HCT116 (cell line): ENCODE data around the gene ZNF177. TPM values are rescaled to one million over a fixed set of nuclear protein-coding genes. Genes with fewer than 3 reads are reported as not detected.
A peak's percentile ranks its signal among the peaks of the same experiment; 100 is the strongest.

Experiments used
- ATAC-seq: fragments of 200-7000 bp; cut with Tn5 transposase; 2 replicates; pipeline ENCODE4 v1.9.1; 2020; ENCODE audit warnings: mild to moderate bottlenecking, moderate library complexity
- BruUV-seq: library from RNA; stranded (reverse); fragments of 400-500 nt; replicated peaks from 2 replicates; lab custom pipeline; 2021; lab: Mats Ljungman, UMichigan
- CTCF ChIA-PET: fragments of 300-600 bp; sonication (Branson Sonifier 250); formaldehyde crosslinking; loops from one replicate; lab custom pipeline; 2021; ENCODE audit warnings: antibody characterized with exemption; lab: Charles Lee
- POLR2A ChIA-PET: fragments of 300-600, 350-600 bp; sonication (Branson Sonifier 250); formaldehyde crosslinking; loops from one replicate; lab custom pipeline; 2021; ENCODE audit warnings: antibody characterized with exemption; lab: Charles Lee
- RAD21 ChIA-PET, 2 experiments: fragments of 300-600 bp; sonication (Branson Sonifier 250); formaldehyde crosslinking; loops; one replicate each; lab custom pipeline; 2023; ENCODE audit warnings: low total read pairs in 2 of 2; ENCODE audit not compliant: uncharacterized antibody in 2 of 2, unreplicated experiment in 2 of 2, low non-redundant PET in 1 of 2; lab: Charles Lee
- DNase-seq: peaks from one replicate; pipeline ENCODE4 v3.0.0-alpha.2; 2010; ENCODE audit warnings: low read depth, low spot score
- H2AFZ ChIP-seq: fragments of 200-600 bp; shearing (Covaris generic), sonication (generic); 2 replicates; pipeline ENCODE4 v1.6.1; 2017; ENCODE audit warnings: low read depth, mixed run types, mixed read lengths, antibody characterized with exemption, low read length; ENCODE audit not compliant: poor library complexity, severe bottlenecking
- H3K27ac ChIP-seq: 2 replicates; pipeline ENCODE4 v1.5.1; 2012; ENCODE audit warnings: low read depth, low read length
- H3K27me3 ChIP-seq: fragments of 200-600 bp; sonication (generic); 2 replicates; pipeline ENCODE4 v1.6.1; 2016; ENCODE audit warnings: mixed run types, low read length, mixed read lengths; ENCODE audit not compliant: insufficient read depth
- H3K36me3 ChIP-seq, 2 experiments: fragments of 200-500 bp in 1 of 2; fragments of 200-600 bp in 1 of 2; sonication (Bioruptor generic) in 1 of 2; sonication (generic) in 1 of 2; 2 replicates each; pipeline versions ENCODE4 v1.5.1 to v1.6.1; 2014 to 2016; ENCODE audit warnings: low read length in 2 of 2, inconsistent platforms in 1 of 2, mixed read lengths in 1 of 2, mixed run types in 1 of 2; ENCODE audit not compliant: insufficient read depth in 2 of 2, control insufficient read depth in 1 of 2
- H3K4me1 ChIP-seq, 2 experiments: fragments of 200-600 bp in 1 of 2; sonication (generic) in 1 of 2; 2 replicates each; pipeline versions ENCODE4 v1.5.1 to v1.6.1; 2012 to 2017; ENCODE audit warnings: low read length in 2 of 2, inconsistent platforms in 1 of 2, mild to moderate bottlenecking in 1 of 2, mixed read lengths in 1 of 2, mixed run types in 1 of 2, moderate library complexity in 1 of 2; ENCODE audit not compliant: insufficient read depth in 2 of 2, control insufficient read depth in 1 of 2
- H3K4me2 ChIP-seq: fragments of 200-600 bp; sonication (generic); 2 replicates; pipeline ENCODE4 v1.6.1; 2017; ENCODE audit warnings: mixed run types, low read length, mixed read lengths
- H3K4me3 ChIP-seq, 2 experiments: fragments of 200-600 bp in 1 of 2; sonication (generic) in 1 of 2; replicated peaks in 1 of 2; 2 replicates each; pipeline ENCODE4 v1.5.1; 2011 to 2016; ENCODE audit warnings: low read length in 2 of 2, control low read depth in 1 of 2, low read depth in 1 of 2, mild to moderate bottlenecking in 1 of 2, mixed read lengths in 1 of 2, mixed run types in 1 of 2
- H3K79me2 ChIP-seq: fragments of 200-600 bp; sonication (generic); 2 replicates; pipeline ENCODE4 v1.6.1; 2017; ENCODE audit warnings: mild to moderate bottlenecking, mixed run types, low read length, moderate library complexity, mixed read lengths; ENCODE audit not compliant: insufficient read depth
- H3K9ac ChIP-seq: fragments of 200-600 bp; sonication (generic); 2 replicates; pipeline ENCODE4 v1.6.1; 2016; ENCODE audit warnings: low read length, mixed read lengths
- H3K9me2 ChIP-seq: fragments of 200-600 bp; sonication (generic), shearing (Covaris generic); 2 replicates; pipeline ENCODE4 v1.6.1; 2017; ENCODE audit warnings: mixed run types, mild to moderate bottlenecking, moderate library complexity; ENCODE audit not compliant: insufficient read depth
- H3K9me3 ChIP-seq, 2 experiments: fragments of 200-500 bp in 1 of 2; fragments of 200-600 bp in 1 of 2; sonication (Bioruptor generic) in 1 of 2; sonication (generic) in 1 of 2; 2 replicates each; pipeline ENCODE4 v1.6.1; 2014 to 2017; ENCODE audit warnings: low read length in 2 of 2, mixed read lengths in 2 of 2, inconsistent platforms in 1 of 2, low read depth in 1 of 2, mild to moderate bottlenecking in 1 of 2, mixed run types in 1 of 2, moderate library complexity in 1 of 2; ENCODE audit not compliant: control insufficient read depth in 1 of 2, insufficient read depth in 1 of 2
- H4K20me1 ChIP-seq: fragments of 200-600 bp; sonication (generic), shearing (Covaris generic); 2 replicates; pipeline ENCODE4 v1.6.1; 2017; ENCODE audit warnings: mixed run types, mild to moderate bottlenecking, moderate library complexity; ENCODE audit not compliant: insufficient read depth
- ATF3 ChIP-seq: IDR thresholded peaks from 2 replicates; pipeline ENCODE4 v1.6.1; 2012
- CBX3 ChIP-seq: IDR thresholded peaks from 2 replicates; pipeline ENCODE4 v1.6.1; 2012; ENCODE audit warnings: low read depth
- CEBPB ChIP-seq: IDR thresholded peaks from 2 replicates; pipeline ENCODE4 v1.6.1; 2012; ENCODE audit warnings: low read depth
- CTCF ChIP-seq, 3 experiments: fragments of 200-600 bp in 1 of 3; sonication (generic) in 1 of 3; IDR thresholded peaks in 2 of 3; conservative IDR thresholded peaks in 1 of 3; 2 replicates each; pipeline ENCODE4 v1.5.1; 2012 to 2017; ENCODE audit warnings: low read depth in 2 of 3, low read length in 2 of 3, antibody characterized with exemption in 1 of 3, borderline replicate concordance in 1 of 3, control low read depth in 1 of 3, mild to moderate bottlenecking in 1 of 3, mixed read lengths in 1 of 3, mixed run types in 1 of 3, moderate library complexity in 1 of 3; ENCODE audit not compliant: insufficient read depth in 1 of 3
- EGR1 ChIP-seq: IDR thresholded peaks from 2 replicates; pipeline ENCODE4 v1.6.1; 2012; ENCODE audit warnings: low read depth
- ELF1 ChIP-seq: IDR thresholded peaks from 2 replicates; pipeline ENCODE4 v1.6.1; 2012; ENCODE audit warnings: low read depth, borderline replicate concordance
- EZH2 ChIP-seq: fragments of 200-600 bp; sonication (generic); IDR thresholded peaks from 2 replicates; pipeline ENCODE4 v1.6.1; 2017; ENCODE audit warnings: antibody characterized with exemption, mixed run types
- EZH2phosphoT487 ChIP-seq: fragments of 200-600 bp; IDR thresholded peaks from 2 replicates; pipeline ENCODE4 v1.6.1; 2018; ENCODE audit warnings: antibody characterized with exemption, borderline replicate concordance
- FOSL1 ChIP-seq: IDR thresholded peaks from 2 replicates; pipeline ENCODE4 v1.6.1; 2012; ENCODE audit warnings: low read depth
- JUND ChIP-seq: IDR thresholded peaks from 2 replicates; pipeline ENCODE4 v1.6.1; 2012
- MAX ChIP-seq: IDR thresholded peaks from 2 replicates; pipeline ENCODE4 v1.6.1; 2012
- POLR2A ChIP-seq: IDR thresholded peaks from 2 replicates; pipeline ENCODE4 v1.7.0; 2011; ENCODE audit warnings: borderline replicate concordance; ENCODE audit not compliant: insufficient read depth, insufficient read length; ENCODE audit errors: extremely low read depth
- POLR2AphosphoS5 ChIP-seq: IDR thresholded peaks from 2 replicates; pipeline ENCODE4 v1.6.1; 2011; ENCODE audit warnings: mild to moderate bottlenecking, low read depth, low read length, moderate library complexity
- RAD21 ChIP-seq: IDR thresholded peaks from 2 replicates; pipeline ENCODE4 v1.6.1; 2012; ENCODE audit warnings: low read depth, mild to moderate bottlenecking
- REST ChIP-seq: IDR thresholded peaks from 2 replicates; pipeline ENCODE4 v1.6.1; 2012; ENCODE audit warnings: low read depth
- SIN3A ChIP-seq: IDR thresholded peaks from 2 replicates; pipeline ENCODE4 v1.6.1; 2012; ENCODE audit warnings: low read depth
- SRF ChIP-seq: IDR thresholded peaks from 2 replicates; pipeline ENCODE4 v1.6.1; 2012; ENCODE audit warnings: low read depth
- TCF7L2 ChIP-seq: IDR thresholded peaks from 2 replicates; pipeline ENCODE4 v1.7.0; 2011; ENCODE audit warnings: borderline replicate concordance, inconsistent platforms; ENCODE audit not compliant: insufficient read depth, insufficient read length; ENCODE audit errors: extremely low read depth
- ZBTB33 ChIP-seq: IDR thresholded peaks from 2 replicates; pipeline ENCODE4 v1.6.1; 2011; ENCODE audit warnings: mild to moderate bottlenecking, low read length, moderate library complexity; ENCODE audit not compliant: insufficient replicate concordance; ENCODE audit errors: extremely low read depth
- intact Hi-C: fragments of 100-400 bp; cut with micrococcal nuclease; formaldehyde crosslinking; loops from 2 replicates; pipeline ENCODE4 v1.10.0; 2022
- total RNA-seq: library from RNA; stranded (reverse); gene quantifications from one replicate; pipeline ENCODE4 v1.2.1, GENCODE V29; 2021; ENCODE audit not compliant: unreplicated experiment

ZNF177 gene
- total RNA-seq, 1 experiment from 2014 or later: 1.2 TPM

- Histone ChIP-seq H3K27ac (peak within 1 kb of the TSS; percentile 80), H3K27me3 (no peaks in the 10 kb centered on the region), H3K4me3 (peak within 1 kb of the TSS; percentile 73 to 80), H3K4me2 (peak within 1 kb of the TSS; percentile 92), H2AFZ (peak within 1 kb of the TSS; percentile 97), H3K9me2 (no peaks in the 10 kb centered on the region), H3K36me3 (peaks cover 0 to 3% of the 10 kb centered on the region in 2 experiments; a peak in 1 of 4 replicates), H3K4me1 (peaks cover 0 to 16% of the 10 kb centered on the region in 2 experiments; a peak in 2 of 4 replicates), H3K9me3 (peaks cover 11 to 30% of the 10 kb centered on the region in 2 experiments; a peak in 2 of 4 replicates), H3K79me2 (peaks cover 10% of the 10 kb centered on the region; the same call in 1 of the 2 replicates), H4K20me1 (no peaks in the 10 kb centered on the region), H3K9ac (peak within 1 kb of the TSS; percentile 68)
- POLR2A ChIA-PET: no interaction called here
- BruUV-seq: no TSS peak
- RAD21 ChIA-PET: no interaction called here
- intact Hi-C loops: loop anchor here (1.0 to 10.0 kb wide), 3 partner anchors 15 to 351 kb away; partner anchors contain the start of genes ZNF121, ZNF562 and ZNF699
- ATAC-seq (peak; percentile 98), DNase-seq (peak; percentile 89)
- CTCF ChIA-PET: interaction anchor here (0.8 to 1.1 kb wide), 2 partner anchors 11 to 14 kb away, joined by 3 to 4 read pairs; partner anchors contain the start of gene ZNF699
- TF ChIP-seq MAX: peak; percentile 59; the same call in 1 of the 2 replicates
- TF ChIP-seq JUND: no peak
- TF ChIP-seq EZH2: no peak
- no peak for TF ChIP-seq POLR2A
- TF ChIP-seq POLR2AphosphoS5: peak; percentile 55; the same call in 1 of the 2 replicates
- no peak for TF ChIP-seq ELF1
- no peak for TF ChIP-seq FOSL1
- TF ChIP-seq REST: no peak
- TF ChIP-seq CBX3: no peak
- TF ChIP-seq SIN3A: no peak
- TF ChIP-seq RAD21: no peak
- TF ChIP-seq EZH2phosphoT487: no peak
- TF ChIP-seq ZBTB33: peak; percentile 89
- TF ChIP-seq CEBPB: no peak
- no peak for TF ChIP-seq TCF7L2
- peak; percentile 44; the same call in 1 of the 2 replicates for TF ChIP-seq EGR1
- TF ChIP-seq SRF: no peak
- TF ChIP-seq ATF3: no peak
- TF ChIP-seq CTCF (IDR thresholded peaks at IDR 0.05 in 2 of 3, conservative IDR thresholded peaks at IDR 0.05 in 1 of 3; ENCODE audit: borderline replicate concordance in 1 of 3, insufficient read depth in 1 of 3, low read depth in 2 of 3, low read length in 2 of 3): peak in 2 of 3 experiments; percentile 47 to 50; a peak in 4 of 6 replicates
These were observed 38.8 kb upstream of the ZNF177 start, which contains the start of gene ZNF559 for GRCh38 chr19:9323919-9324583. ZNF559 (plus strand) TSS chr19:9324179; CDS start chr19:9338550, 14,371 bp downstream.
